Astrocyte (in vitro differentiated cells and primary cell): ENCODE data around the gene DLG1. TPM values are rescaled to one million over a fixed set of nuclear protein-coding genes. Genes with fewer than 3 reads are reported as not detected.

Experiments
- DNase-seq: peaks from one replicate; pipeline ENCODE4 v3.0.0-alpha.2; 2010; ENCODE audit warnings: low read depth
- FAIRE-seq: peaks from 2 replicates; lab custom pipeline; 2011; peaks lifted over from hg19 to GRCh38; lab: Jason Lieb, UNC
- H2AFZ ChIP-seq: 2 replicates; pipeline ENCODE4 v1.6.0; 2012; ENCODE audit warnings: low read depth, low read length, inconsistent platforms
- H3K27ac ChIP-seq: 2 replicates; pipeline ENCODE4 v1.5.1; 2011; ENCODE audit warnings: low read depth, low read length, inconsistent platforms
- H3K27me3 ChIP-seq: 2 replicates; pipeline ENCODE4 v1.6.0; 2011; ENCODE audit warnings: low read length, inconsistent platforms; ENCODE audit not compliant: insufficient read depth
- H3K36me3 ChIP-seq: 2 replicates; pipeline ENCODE4 v1.5.1; 2011; ENCODE audit warnings: low read length, inconsistent platforms; ENCODE audit not compliant: insufficient read depth
- H3K4me1 ChIP-seq: 2 replicates; pipeline ENCODE4 v1.5.1; 2011; ENCODE audit warnings: low read length, inconsistent platforms; ENCODE audit not compliant: insufficient read depth
- H3K4me2 ChIP-seq: 2 replicates; pipeline ENCODE4 v1.6.0; 2012; ENCODE audit warnings: low read length, inconsistent platforms
- H3K4me3 ChIP-seq: 2 replicates; pipeline ENCODE4 v1.5.1; 2011; ENCODE audit warnings: low read depth, mild to moderate bottlenecking, low read length, inconsistent platforms; ENCODE audit not compliant: insufficient read depth
- H3K79me2 ChIP-seq: 2 replicates; pipeline ENCODE4 v1.6.0; 2012; ENCODE audit warnings: mild to moderate bottlenecking, low read length, inconsistent platforms; ENCODE audit not compliant: insufficient read depth
- H3K9ac ChIP-seq: 2 replicates; pipeline ENCODE4 v1.6.0; 2012; ENCODE audit warnings: mild to moderate bottlenecking, low read length, inconsistent platforms
- H3K9me3 ChIP-seq: 2 replicates; pipeline ENCODE4 v1.5.1; 2012; ENCODE audit warnings: low read depth, mild to moderate bottlenecking, low read length, inconsistent platforms; ENCODE audit not compliant: insufficient read depth
- H4K20me1 ChIP-seq: 2 replicates; pipeline ENCODE4 v1.6.0; 2012; ENCODE audit warnings: low read length, inconsistent platforms; ENCODE audit not compliant: insufficient read depth
- H3K27ac Mint-ChIP-seq: one replicate; pipeline ENCODE4 v1.8.0; 2021; ENCODE audit warnings: mild to moderate bottlenecking, mixed read lengths; ENCODE audit not compliant: unreplicated experiment
- H3K27me3 Mint-ChIP-seq: one replicate; pipeline ENCODE4 v1.8.0; 2021; ENCODE audit warnings: low read depth, mixed read lengths; ENCODE audit not compliant: unreplicated experiment
- H3K36me3 Mint-ChIP-seq: one replicate; pipeline ENCODE4 v1.8.0; 2021; ENCODE audit warnings: low read depth, mixed read lengths; ENCODE audit not compliant: unreplicated experiment
- H3K4me1 Mint-ChIP-seq: one replicate; pipeline ENCODE4 v1.8.0; 2021; ENCODE audit warnings: low read depth, mixed read lengths; ENCODE audit not compliant: unreplicated experiment
- H3K4me3 Mint-ChIP-seq: one replicate; pipeline ENCODE4 v1.8.0; 2021; ENCODE audit warnings: mild to moderate bottlenecking, moderate library complexity, mixed read lengths; ENCODE audit not compliant: unreplicated experiment
- H3K9me3 Mint-ChIP-seq: one replicate; pipeline ENCODE4 v1.8.0; 2021; ENCODE audit warnings: mild to moderate bottlenecking, mixed read lengths; ENCODE audit not compliant: unreplicated experiment
- EZH2 ChIP-seq: IDR thresholded peaks from 2 replicates; pipeline ENCODE4 v1.6.1; 2012; ENCODE audit warnings: mild to moderate bottlenecking, low read length, inconsistent platforms; ENCODE audit not compliant: insufficient read depth
- total RNA-seq: library from RNA; stranded (reverse); gene quantifications from 2 replicates; pipeline ENCODE4 v1.2.1, GENCODE V29; 2021
- TF ChIP-seq, protein P1 (sequence below): IDR thresholded peaks from 2 replicates; pipeline ENCODE4 v1.5.1; 2011; ENCODE audit warnings: low read depth, mild to moderate bottlenecking, inconsistent platforms, low read length, moderate library complexity; ENCODE audit not compliant: insufficient read depth

The DLG1 gene
- total RNA-seq, 1 donor from 2014 or later: 210 TPM

DNA sequence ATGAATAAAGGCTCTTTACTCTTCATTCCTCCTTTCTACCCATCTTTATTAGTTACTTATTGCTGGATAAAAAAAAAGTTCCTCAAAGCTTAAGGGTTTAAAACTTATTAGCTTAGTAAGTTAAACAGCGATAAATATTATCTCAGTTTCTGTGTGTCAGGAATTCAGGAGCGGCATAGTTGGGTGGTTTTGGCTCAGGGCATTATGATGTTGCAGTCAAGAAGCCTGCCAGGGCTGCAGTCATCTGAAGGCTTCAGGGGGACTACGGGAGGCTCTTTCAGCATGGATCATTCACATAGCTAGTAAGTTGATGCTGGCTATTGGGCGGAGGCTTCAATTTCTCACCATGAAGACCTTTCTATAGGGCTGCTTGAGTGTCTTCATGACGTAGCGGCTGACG lies 1.9 kb upstream of the DLG1 start:
- H2AFZ ChIP-seq: no peak overlapping the region
- no peak for FAIRE-seq
- H3K36me3 Mint-ChIP-seq: peaks cover 2% of the 10 kb centered on the region
- H3K27me3 ChIP-seq: no peaks in the 10 kb centered on the region
- H3K27me3 Mint-ChIP-seq: no peaks in the 10 kb centered on the region
- H3K27ac Mint-ChIP-seq: no peak overlapping the region
- DNase-seq: no peak
- H3K4me3 ChIP-seq: no peak overlapping the region
- peaks cover 24% of the 10 kb centered on the region for H3K4me1 ChIP-seq
- no peak overlapping the region for H3K4me3 Mint-ChIP-seq
- no peaks in the 10 kb centered on the region for H3K9me3 ChIP-seq
- no peak overlapping the region for H3K9ac ChIP-seq
- no peaks in the 10 kb centered on the region for H3K9me3 Mint-ChIP-seq
- peaks cover 12% of the 10 kb centered on the region for H3K4me1 Mint-ChIP-seq
- TF ChIP-seq EZH2: no peak
- TF ChIP-seq, protein P1, sequence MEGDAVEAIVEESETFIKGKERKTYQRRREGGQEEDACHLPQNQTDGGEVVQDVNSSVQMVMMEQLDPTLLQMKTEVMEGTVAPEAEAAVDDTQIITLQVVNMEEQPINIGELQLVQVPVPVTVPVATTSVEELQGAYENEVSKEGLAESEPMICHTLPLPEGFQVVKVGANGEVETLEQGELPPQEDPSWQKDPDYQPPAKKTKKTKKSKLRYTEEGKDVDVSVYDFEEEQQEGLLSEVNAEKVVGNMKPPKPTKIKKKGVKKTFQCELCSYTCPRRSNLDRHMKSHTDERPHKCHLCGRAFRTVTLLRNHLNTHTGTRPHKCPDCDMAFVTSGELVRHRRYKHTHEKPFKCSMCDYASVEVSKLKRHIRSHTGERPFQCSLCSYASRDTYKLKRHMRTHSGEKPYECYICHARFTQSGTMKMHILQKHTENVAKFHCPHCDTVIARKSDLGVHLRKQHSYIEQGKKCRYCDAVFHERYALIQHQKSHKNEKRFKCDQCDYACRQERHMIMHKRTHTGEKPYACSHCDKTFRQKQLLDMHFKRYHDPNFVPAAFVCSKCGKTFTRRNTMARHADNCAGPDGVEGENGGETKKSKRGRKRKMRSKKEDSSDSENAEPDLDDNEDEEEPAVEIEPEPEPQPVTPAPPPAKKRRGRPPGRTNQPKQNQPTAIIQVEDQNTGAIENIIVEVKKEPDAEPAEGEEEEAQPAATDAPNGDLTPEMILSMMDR: no peak
- no peak overlapping the region for H3K27ac ChIP-seq
- H4K20me1 ChIP-seq: peaks cover 15% of the 10 kb centered on the region
- peaks cover 30% of the 10 kb centered on the region for H3K79me2 ChIP-seq
- H3K36me3 ChIP-seq: peaks cover 10% of the 10 kb centered on the region
- H3K4me2 ChIP-seq: no peak overlapping the region

DNA sequence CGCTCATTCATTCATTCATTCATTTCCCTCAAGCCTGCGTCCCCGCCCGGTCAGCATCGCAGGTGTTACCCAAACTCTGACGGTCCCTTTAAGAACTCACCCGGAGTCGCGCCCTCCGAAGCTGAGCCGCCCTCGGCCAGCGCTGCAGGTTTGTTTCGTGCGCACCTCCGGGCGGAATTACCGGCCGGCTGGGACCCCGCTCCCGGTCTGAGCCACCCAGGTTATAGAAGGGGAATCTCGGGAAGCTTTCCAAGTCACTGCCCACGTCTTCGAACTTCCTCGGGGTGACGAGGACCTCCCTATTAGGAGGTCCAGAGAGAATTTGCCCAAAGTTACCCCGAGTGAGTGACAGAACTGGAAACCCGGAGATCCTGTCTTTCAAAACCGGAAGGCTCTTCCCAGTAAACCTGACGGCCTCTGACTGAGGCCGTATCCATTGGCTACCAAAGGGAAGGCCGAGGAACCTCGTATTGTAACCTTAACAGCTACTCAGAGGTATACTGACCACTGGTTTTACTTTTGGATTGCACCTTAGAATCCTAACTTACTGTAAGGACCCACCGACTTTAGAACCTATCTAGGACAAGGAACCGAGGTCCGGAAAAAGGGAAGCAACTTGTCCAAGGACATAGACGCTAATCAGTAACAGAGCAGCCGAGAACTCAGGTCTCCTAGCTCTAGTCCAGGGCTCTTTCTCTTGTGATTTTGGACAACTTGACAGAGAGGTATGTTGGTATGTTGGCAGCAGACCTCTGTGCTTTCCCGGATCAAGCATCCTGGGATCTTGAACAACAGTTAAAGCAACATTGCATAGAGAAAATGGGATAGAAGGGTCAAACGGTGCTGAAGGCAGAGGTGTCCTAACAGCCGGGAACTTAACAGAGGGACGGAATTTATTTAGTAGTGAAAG lies 788 bp upstream of the DLG1 start:
- no peaks in the 10 kb centered on the region for H3K9me3 ChIP-seq
- peak overlapping the region; percentile 56 for H2AFZ ChIP-seq
- H3K4me3 ChIP-seq: peak overlapping the region; percentile 99
- H3K4me2 ChIP-seq: peak overlapping the region; percentile 96
- H3K27me3 Mint-ChIP-seq: no peaks in the 10 kb centered on the region
- peak overlapping the region; percentile 93 for H3K27ac Mint-ChIP-seq
- peaks cover 24% of the 10 kb centered on the region for H3K4me1 ChIP-seq
- TF ChIP-seq, protein P1: no peak
- TF ChIP-seq EZH2: no peak
- H3K27ac ChIP-seq: peak overlapping the region; percentile 96
- peak overlapping the region; percentile 99 for H3K9ac ChIP-seq
- H3K36me3 Mint-ChIP-seq: peaks cover 2% of the 10 kb centered on the region
- peaks cover 15% of the 10 kb centered on the region for H4K20me1 ChIP-seq
- peaks cover 14% of the 10 kb centered on the region for H3K36me3 ChIP-seq
- no peaks in the 10 kb centered on the region for H3K9me3 Mint-ChIP-seq
- peaks cover 42% of the 10 kb centered on the region for H3K79me2 ChIP-seq
- H3K4me1 Mint-ChIP-seq: peaks cover 12% of the 10 kb centered on the region
- no peaks in the 10 kb centered on the region for H3K27me3 ChIP-seq
- H3K4me3 Mint-ChIP-seq: peak overlapping the region; percentile 86
- FAIRE-seq: no peak
- DNase-seq: no peak
